H1 (cell line): ENCODE measurements around the gene AIFM2. TPM values are rescaled to one million over a fixed set of nuclear protein-coding genes. Genes with fewer than 3 reads are reported as not detected.

Source experiments
- ASH2L ChIP-seq: fragments of 200-600, 300-600 bp; sonication (generic); IDR thresholded peaks from one replicate; pipeline ENCODE4 v1.7.1; 2017; ENCODE audit warnings: low read length
- HDAC2 ChIP-seq, 2 experiments: fragments of 300-600 bp in 1 of 2; sonication (generic) in 1 of 2; IDR thresholded peaks; 2 replicates each; pipeline ENCODE4 v1.6.1; 2011 to 2012; ENCODE audit warnings: low read depth in 2 of 2, low read length in 2 of 2, mild to moderate bottlenecking in 2 of 2, moderate library complexity in 2 of 2, borderline replicate concordance in 1 of 2, inconsistent platforms in 1 of 2
- POLR2AphosphoS5 ChIP-seq: IDR thresholded peaks from 2 replicates; pipeline ENCODE4 v1.6.1; 2011; ENCODE audit warnings: low read depth, low read length
- polyA plus RNA-seq, 7 experiments: library from polyadenylated mRNA; depleted of rRNA in 3 of 7; stranded (reverse) in 5 of 7; unstranded in 2 of 7; fragments of >200 nt in 5 of 7; fragments of 200-250 nt in 2 of 7; gene quantifications; 1 replicate in 5 of 7; 2 replicates in 1 of 7; 4 replicates in 1 of 7; pipeline versions ENCODE4 v1.2.1 to v1.2.3, GENCODE V29; 2011 to 2013; ENCODE audit warnings: missing spikeins in 2 of 7, mixed read lengths in 2 of 7
- total RNA-seq: library from RNA; stranded (reverse); fragmentation: NEBNext Ultra II Directional; extraction: Animal tissue kit (Norgen Biotek cat#: 25700); gene quantifications from 2 replicates; pipeline ENCODE4 v1.2.1, GENCODE V29; 2021
- TF ChIP-seq, protein P1 (sequence below): fragments of 300-600 bp; sonication (generic); IDR thresholded peaks from 2 replicates; pipeline ENCODE4 v1.7.1; 2012; ENCODE audit warnings: low read length, moderate library complexity, mild to moderate bottlenecking, inconsistent platforms; ENCODE audit not compliant: insufficient replicate concordance

The AIFM2 gene
- total and polyA plus RNA-seq, 2 of the 8 experiments (the other 6 are each of a cell fraction or from before 2014, with no cell fraction given): 4.0 TPM

DNA sequence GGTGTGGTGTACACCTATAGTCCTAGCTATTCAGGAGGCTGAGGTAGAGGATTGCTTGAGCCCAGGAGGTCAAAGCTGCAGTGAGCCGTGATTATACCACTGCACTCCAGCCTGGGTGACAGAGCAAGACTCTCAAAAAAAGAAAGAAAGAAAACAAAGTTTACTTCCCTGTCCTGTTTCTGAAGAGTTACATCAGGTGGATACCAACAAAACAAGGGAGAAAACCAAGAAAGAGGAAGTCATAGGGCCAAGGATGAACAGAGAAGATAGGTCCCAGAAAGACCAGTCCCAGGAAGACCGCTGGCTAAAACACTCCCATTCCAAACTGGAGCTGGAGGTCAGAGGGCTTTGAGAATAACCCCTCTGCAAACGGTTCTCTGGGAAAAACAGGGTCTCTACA, 66.4 kb downstream of the AIFM2 start (continued):
- TF ChIP-seq POLR2AphosphoS5: no peak
- TF ChIP-seq, protein P1, sequence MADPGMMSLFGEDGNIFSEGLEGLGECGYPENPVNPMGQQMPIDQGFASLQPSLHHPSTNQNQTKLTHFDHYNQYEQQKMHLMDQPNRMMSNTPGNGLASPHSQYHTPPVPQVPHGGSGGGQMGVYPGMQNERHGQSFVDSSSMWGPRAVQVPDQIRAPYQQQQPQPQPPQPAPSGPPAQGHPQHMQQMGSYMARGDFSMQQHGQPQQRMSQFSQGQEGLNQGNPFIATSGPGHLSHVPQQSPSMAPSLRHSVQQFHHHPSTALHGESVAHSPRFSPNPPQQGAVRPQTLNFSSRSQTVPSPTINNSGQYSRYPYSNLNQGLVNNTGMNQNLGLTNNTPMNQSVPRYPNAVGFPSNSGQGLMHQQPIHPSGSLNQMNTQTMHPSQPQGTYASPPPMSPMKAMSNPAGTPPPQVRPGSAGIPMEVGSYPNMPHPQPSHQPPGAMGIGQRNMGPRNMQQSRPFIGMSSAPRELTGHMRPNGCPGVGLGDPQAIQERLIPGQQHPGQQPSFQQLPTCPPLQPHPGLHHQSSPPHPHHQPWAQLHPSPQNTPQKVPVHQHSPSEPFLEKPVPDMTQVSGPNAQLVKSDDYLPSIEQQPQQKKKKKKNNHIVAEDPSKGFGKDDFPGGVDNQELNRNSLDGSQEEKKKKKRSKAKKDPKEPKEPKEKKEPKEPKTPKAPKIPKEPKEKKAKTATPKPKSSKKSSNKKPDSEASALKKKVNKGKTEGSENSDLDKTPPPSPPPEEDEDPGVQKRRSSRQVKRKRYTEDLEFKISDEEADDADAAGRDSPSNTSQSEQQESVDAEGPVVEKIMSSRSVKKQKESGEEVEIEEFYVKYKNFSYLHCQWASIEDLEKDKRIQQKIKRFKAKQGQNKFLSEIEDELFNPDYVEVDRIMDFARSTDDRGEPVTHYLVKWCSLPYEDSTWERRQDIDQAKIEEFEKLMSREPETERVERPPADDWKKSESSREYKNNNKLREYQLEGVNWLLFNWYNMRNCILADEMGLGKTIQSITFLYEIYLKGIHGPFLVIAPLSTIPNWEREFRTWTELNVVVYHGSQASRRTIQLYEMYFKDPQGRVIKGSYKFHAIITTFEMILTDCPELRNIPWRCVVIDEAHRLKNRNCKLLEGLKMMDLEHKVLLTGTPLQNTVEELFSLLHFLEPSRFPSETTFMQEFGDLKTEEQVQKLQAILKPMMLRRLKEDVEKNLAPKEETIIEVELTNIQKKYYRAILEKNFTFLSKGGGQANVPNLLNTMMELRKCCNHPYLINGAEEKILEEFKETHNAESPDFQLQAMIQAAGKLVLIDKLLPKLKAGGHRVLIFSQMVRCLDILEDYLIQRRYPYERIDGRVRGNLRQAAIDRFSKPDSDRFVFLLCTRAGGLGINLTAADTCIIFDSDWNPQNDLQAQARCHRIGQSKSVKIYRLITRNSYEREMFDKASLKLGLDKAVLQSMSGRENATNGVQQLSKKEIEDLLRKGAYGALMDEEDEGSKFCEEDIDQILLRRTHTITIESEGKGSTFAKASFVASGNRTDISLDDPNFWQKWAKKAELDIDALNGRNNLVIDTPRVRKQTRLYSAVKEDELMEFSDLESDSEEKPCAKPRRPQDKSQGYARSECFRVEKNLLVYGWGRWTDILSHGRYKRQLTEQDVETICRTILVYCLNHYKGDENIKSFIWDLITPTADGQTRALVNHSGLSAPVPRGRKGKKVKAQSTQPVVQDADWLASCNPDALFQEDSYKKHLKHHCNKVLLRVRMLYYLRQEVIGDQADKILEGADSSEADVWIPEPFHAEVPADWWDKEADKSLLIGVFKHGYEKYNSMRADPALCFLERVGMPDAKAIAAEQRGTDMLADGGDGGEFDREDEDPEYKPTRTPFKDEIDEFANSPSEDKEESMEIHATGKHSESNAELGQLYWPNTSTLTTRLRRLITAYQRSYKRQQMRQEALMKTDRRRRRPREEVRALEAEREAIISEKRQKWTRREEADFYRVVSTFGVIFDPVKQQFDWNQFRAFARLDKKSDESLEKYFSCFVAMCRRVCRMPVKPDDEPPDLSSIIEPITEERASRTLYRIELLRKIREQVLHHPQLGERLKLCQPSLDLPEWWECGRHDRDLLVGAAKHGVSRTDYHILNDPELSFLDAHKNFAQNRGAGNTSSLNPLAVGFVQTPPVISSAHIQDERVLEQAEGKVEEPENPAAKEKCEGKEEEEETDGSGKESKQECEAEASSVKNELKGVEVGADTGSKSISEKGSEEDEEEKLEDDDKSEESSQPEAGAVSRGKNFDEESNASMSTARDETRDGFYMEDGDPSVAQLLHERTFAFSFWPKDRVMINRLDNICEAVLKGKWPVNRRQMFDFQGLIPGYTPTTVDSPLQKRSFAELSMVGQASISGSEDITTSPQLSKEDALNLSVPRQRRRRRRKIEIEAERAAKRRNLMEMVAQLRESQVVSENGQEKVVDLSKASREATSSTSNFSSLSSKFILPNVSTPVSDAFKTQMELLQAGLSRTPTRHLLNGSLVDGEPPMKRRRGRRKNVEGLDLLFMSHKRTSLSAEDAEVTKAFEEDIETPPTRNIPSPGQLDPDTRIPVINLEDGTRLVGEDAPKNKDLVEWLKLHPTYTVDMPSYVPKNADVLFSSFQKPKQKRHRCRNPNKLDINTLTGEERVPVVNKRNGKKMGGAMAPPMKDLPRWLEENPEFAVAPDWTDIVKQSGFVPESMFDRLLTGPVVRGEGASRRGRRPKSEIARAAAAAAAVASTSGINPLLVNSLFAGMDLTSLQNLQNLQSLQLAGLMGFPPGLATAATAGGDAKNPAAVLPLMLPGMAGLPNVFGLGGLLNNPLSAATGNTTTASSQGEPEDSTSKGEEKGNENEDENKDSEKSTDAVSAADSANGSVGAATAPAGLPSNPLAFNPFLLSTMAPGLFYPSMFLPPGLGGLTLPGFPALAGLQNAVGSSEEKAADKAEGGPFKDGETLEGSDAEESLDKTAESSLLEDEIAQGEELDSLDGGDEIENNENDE: no peak
- no peak for TF ChIP-seq HDAC2 (IDR thresholded peaks at IDR 0.05; ENCODE audit: borderline replicate concordance in 1 of 2, low read depth in 2 of 2, low read length in 2 of 2)
- TF ChIP-seq ASH2L: no peak
